Stomach (tissue), 4 donors: ENCODE results near the gene AVL9.

Experiments used
- EP300 ChIP-seq: sonication (generic); formaldehyde crosslinking; IDR thresholded peaks from one replicate; pipeline ENCODE4 v1.6.1; 2017; ENCODE audit warnings: antibody characterized with exemption
- TF ChIP-seq, protein P1 (sequence below), 7 experiments: fragments of 450-650 bp in 4 of 7; fragments of 200-600 bp in 3 of 7; sonication (generic) in 3 of 7; IDR thresholded peaks; one replicate each; pipeline ENCODE4 v1.5.1; 2016 to 2019; ENCODE audit warnings: antibody characterized with exemption in 7 of 7, control low read depth in 2 of 7, mild to moderate bottlenecking in 1 of 7

DNA sequence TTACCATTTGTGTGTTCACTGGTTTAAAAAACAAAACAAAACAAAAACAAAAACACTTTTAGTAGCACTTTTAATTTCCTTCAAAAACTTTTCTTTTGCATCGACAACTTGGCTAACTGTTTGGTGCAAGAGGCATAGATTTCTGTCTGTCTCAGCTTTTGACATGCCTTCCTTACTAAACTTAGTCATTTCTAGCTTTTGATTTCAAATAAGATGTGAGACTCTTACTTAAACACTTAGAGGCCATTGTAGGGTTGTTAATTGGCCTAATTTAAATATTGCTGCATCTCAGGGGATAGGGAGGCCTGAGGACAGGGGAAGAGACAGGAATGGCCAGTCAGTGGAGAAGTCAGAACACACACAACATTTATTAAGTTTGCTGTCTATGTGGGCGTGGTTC lies 66.3 kb downstream of the AVL9 start:
- TF ChIP-seq, protein P1, sequence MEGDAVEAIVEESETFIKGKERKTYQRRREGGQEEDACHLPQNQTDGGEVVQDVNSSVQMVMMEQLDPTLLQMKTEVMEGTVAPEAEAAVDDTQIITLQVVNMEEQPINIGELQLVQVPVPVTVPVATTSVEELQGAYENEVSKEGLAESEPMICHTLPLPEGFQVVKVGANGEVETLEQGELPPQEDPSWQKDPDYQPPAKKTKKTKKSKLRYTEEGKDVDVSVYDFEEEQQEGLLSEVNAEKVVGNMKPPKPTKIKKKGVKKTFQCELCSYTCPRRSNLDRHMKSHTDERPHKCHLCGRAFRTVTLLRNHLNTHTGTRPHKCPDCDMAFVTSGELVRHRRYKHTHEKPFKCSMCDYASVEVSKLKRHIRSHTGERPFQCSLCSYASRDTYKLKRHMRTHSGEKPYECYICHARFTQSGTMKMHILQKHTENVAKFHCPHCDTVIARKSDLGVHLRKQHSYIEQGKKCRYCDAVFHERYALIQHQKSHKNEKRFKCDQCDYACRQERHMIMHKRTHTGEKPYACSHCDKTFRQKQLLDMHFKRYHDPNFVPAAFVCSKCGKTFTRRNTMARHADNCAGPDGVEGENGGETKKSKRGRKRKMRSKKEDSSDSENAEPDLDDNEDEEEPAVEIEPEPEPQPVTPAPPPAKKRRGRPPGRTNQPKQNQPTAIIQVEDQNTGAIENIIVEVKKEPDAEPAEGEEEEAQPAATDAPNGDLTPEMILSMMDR (IDR thresholded peaks at IDR 0.05) = no peak
- no peak for TF ChIP-seq EP300
